GM21528 (cell line): ENCODE data around the gene OR4X1.
"Not testable (repeated sequence)": the region's sequence is repeated elsewhere in the genome, so short reads cannot be mapped to it uniquely, and the experiment has no call there.

Source experiments
- ATAC-seq: cut with Tn5 transposase; IDR thresholded peaks from one replicate; pipeline ENCODE4 v1.9.1; 2021; ENCODE audit warnings: mild to moderate bottlenecking, moderate library complexity; ENCODE audit not compliant: unreplicated experiment, low FRiP score

Gene OR4X1

GRCh38 chr11:48263423-48263911, at the start of gene OR4X1:
Gene OR4X1, plus strand, starts transcription at chr11:48263861. Its CDS starts 0 bp downstream, at chr11:48263861.
- ATAC-seq, result no peak

- ATAC-seq, result no peak
Observed at GRCh38 chr11:48216510-48216909, 47.2 kb upstream of the OR4X1 start, which contains the start of gene OR4B1. Gene OR4B1, plus strand, starts transcription at chr11:48216810. Its CDS starts 0 bp downstream, at chr11:48216810.

GRCh38 chr11:48228761-48229160, 34.9 kb upstream of the OR4X1 start:
- ATAC-seq, result no peak

- ATAC-seq, result not testable (repeated sequence)
Observed at GRCh38 chr11:48230057-48230456, 33.6 kb upstream of the OR4X1 start.

- ATAC-seq, result no peak
Observed at GRCh38 chr11:48237727-48238126, 25.9 kb upstream of the OR4X1 start.

GRCh38 chr11:48242501-48242900, 21.2 kb upstream of the OR4X1 start:
- ATAC-seq, result no peak

- ATAC-seq, result no peak
Observed at GRCh38 chr11:48244804-48245203, 18.9 kb upstream of the OR4X1 start, which contains the start of gene OR4X2. Gene OR4X2, plus strand, starts transcription at chr11:48245104. Its CDS starts 0 bp downstream, at chr11:48245104.

GRCh38 chr11:48248902-48249301, 14.8 kb upstream of the OR4X1 start:
- no peak for ATAC-seq

- ATAC-seq, result no peak
Observed at GRCh38 chr11:48261600-48261999, 2.1 kb upstream of the OR4X1 start.

GRCh38 chr11:48270621-48271020, 7.0 kb downstream of the OR4X1 start:
- ATAC-seq, result no peak

- no peak for ATAC-seq
Observed at GRCh38 chr11:48272606-48273005, 8.9 kb downstream of the OR4X1 start.

- no peak for ATAC-seq
Observed at GRCh38 chr11:48305923-48306322, 42.3 kb downstream of the OR4X1 start, which contains the start of gene OR4S1. Gene OR4S1, plus strand, starts transcription at chr11:48306223. Its CDS starts 0 bp downstream, at chr11:48306223.

- ATAC-seq, result peak; percentile 86
Observed at GRCh38 chr11:48307760-48308386, 44.2 kb downstream of the OR4X1 start.

GRCh38 chr11:48313590-48313989, 49.9 kb downstream of the OR4X1 start:
- ATAC-seq, result not testable (repeated sequence)
